GM23248 (cell line): Measurements from ENCODE around the gene CCT7.

ENCODE experiments used
- EZH2 ChIP-seq: fragments of 200-600 bp; sonication (generic); IDR thresholded peaks from 2 replicates; pipeline ENCODE4 v1.6.1; 2018; ENCODE audit warnings: antibody characterized with exemption, mild to moderate bottlenecking; ENCODE audit not compliant: insufficient read depth, poor library complexity, severe bottlenecking
- EZH2phosphoT487 ChIP-seq: fragments of 200-600 bp; sonication (generic); IDR thresholded peaks from 2 replicates; pipeline ENCODE4 v1.6.1; 2018; ENCODE audit warnings: antibody characterized with exemption, moderate library complexity, mild to moderate bottlenecking, low read depth; ENCODE audit not compliant: insufficient read depth

DNA sequence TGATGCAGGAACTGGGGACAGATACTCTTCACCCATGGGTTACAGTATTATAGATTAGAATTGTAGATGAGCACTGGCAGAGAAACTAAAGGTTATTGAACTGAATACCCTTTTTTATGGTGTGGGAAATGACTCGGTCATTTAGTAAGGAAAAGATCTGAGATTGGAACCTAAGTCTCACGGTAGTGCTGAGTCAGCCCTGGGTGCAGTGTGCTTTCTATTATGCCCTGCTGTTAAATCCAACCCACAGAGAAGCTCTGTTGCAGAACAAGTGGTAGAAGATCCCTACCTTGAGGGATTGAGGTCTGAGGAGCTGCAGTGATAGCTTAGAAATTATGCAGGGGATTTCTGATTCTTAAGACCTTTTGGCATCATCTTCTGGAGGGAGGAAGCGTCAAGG lies 12.7 kb downstream of the CCT7 start:
- TF ChIP-seq EZH2phosphoT487 = no peak
- no peak for TF ChIP-seq EZH2
